DMS153 treated with DMSO at 0.1 percent for 48 hours (cell line): ENCODE measurements around the gene CCDC102A.
"Not testable (repeated sequence)": the region's sequence is repeated elsewhere in the genome, so short reads cannot be mapped to it uniquely, and the experiment has no call there.

Experiments used
- DNase-seq: peaks from one replicate; lab custom pipeline; 2025; ENCODE audit not compliant: unreplicated experiment; lab: John Stamatoyannopoulos, UW

The CCDC102A gene

DNA sequence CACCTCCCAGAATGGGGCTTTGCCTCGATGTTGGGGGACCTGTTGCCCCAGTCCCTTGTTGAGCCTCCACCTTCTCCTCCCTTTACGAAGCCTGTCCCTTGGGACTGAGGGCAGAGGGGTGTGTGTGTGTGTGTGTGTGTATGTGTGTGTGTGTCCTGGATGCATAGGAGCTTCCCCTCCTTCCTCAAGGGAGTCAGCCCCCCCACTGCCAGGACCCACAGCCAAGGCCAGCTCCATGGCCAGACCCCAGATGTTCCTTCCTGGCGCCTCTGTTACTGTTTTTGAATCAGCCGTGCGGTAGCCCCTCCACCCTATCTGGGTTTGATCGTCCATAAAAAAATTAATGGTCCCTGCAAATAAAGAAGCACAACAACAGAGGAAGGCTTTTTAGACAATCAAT lies 32.4 kb downstream of the CCDC102A start:
- DNase-seq = no peak

DNA sequence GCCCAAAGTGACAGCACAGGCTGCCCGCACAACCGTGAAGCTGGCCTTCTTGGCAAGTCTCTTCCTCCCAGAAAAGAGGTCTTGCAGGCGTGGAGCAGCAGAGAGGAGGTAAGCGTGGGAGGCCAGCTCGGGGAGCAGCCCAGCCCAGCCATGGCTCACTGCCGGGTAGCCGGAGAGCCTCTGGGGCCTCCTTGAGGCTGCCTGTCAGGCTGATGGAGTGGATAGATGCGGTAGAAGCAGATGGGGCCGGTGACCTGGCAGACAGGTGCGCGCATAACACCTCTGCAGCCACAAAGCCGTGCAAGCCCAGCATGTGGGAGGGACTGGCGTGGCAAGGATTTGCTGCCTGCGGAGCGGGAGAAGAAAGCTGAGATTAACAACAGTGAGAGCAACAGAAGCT lies 33.0 kb downstream of the CCDC102A start:
- DNase-seq = peak; percentile 62

DNA sequence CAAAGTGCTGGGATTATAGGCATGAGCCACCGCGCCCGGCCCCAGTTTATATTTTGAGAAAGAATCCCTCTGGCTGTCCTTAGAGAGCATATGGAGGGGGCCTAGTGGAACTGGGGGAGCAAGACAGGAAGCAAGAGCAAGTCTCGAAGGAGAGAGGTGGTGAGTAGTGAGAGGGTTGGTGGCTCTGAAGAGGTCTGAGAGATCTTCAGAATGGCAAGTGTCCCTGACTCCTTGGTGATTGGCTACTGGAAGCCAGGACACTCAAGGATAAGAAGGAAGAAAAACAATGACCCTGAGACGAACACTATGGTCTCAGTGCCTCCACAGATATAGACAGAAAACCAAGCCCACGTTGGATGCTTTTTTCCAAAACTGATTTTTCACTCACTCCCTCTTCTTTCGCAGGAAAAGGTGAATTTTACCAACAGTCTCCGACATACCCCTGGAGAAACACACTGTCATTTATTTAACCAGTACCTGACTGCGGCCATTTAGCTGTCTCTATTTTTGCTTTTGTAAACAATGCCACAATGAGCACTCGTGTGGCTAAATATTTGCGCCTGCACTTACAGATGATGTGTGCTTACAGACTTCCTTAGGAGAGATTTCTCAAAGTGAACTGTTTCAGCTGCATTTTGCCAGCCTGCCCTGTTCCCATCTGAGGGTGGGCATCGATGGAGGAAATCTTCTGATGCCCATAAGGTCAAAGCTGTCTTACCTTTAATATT lies 34.2 kb downstream of the CCDC102A start:
- DNase-seq = peak; percentile 30

GRCh38 chr16:57501492-57501891 lies 34.9 kb downstream of the CCDC102A start:
- no peak for DNase-seq

GRCh38 chr16:57500578-57501111 lies 35.7 kb downstream of the CCDC102A start:
- DNase-seq = no peak

GRCh38 chr16:57499941-57500340 lies 36.4 kb downstream of the CCDC102A start:
- DNase-seq = not testable (repeated sequence)

GRCh38 chr16:57498031-57498430 lies 38.3 kb downstream of the CCDC102A start:
- DNase-seq = no peak

GRCh38 chr16:57497121-57497520 lies 39.2 kb downstream of the CCDC102A start:
- DNase-seq = no peak

DNA sequence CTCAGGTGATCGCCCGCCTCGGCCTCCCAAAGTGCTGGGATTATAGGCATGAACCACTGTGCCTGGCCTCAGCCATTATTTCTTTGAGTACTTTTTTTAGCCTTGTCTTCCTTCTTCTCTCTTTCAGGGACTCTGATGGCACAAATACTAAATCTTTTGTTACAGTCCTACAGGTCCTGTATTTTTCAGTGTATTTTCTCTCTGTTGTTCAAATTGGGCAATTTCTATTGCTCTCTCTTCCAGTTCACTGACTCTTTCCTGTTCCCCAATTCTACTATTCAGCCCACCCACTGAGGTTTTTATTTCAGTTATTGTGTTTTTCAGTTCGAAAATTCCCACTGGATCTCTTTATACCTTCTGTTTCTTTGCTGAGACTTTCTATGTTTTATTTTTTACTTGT lies 42.6 kb downstream of the CCDC102A start:
- DNase-seq = no peak

- no peak for DNase-seq
Measured at GRCh38 chr16:57489229-57489628, 47.1 kb downstream of the CCDC102A start.

DNA sequence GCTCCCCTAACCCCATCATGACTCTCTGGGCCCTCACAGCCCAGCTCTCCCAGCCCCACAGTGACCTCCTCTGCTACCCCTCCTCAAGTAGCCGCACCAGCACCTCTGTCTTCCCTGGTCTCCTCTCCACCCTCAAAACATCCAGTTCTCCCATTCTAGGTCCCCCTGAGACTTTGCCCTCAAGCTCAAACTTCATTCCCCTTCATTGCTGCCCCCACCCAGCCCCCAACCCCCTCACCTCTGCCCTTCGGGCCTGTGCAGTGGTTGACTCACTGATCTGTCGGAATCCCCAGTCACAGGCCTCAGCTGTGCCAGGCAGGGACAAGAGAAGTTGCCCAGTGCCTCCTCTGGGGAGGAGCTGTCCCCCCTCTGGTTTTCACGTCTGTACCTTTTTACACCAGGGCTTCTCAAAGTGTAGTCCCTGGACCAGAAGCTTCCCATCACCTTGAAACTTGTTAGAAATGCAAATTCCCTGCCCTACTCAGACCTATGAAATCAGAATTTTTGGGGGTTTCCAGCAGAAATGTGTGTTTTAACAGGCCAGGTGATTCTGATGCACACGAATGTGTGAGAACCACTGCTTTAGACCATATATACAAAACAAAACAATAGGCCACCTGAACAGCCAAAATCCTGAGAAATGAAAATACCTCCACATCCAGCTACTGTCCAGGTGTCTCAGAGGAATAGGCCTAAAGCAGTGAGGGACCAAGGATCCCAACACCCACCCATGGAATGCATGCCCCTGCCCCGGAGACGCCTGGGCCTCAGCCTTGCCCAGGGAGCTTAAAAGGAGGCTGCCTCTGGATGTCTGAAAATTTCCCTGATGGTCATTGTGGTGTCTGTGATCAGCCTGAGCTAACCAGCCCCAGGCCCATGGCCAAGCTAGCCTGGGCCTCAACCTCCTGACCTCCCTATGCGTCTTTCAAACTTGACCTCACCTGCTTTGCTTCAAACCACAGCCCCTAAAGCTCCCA lies 49.2 kb downstream of the CCDC102A start:
- DNase-seq = no peak

- DNase-seq = peak; percentile 45
Measured at GRCh38 chr16:57485916-57486857, 50.2 kb downstream of the CCDC102A start, which contains the start of gene DOK4. DOK4 (minus strand) TSS chr16:57486493; CDS start chr16:57479507, 6,986 bp downstream.

DNA sequence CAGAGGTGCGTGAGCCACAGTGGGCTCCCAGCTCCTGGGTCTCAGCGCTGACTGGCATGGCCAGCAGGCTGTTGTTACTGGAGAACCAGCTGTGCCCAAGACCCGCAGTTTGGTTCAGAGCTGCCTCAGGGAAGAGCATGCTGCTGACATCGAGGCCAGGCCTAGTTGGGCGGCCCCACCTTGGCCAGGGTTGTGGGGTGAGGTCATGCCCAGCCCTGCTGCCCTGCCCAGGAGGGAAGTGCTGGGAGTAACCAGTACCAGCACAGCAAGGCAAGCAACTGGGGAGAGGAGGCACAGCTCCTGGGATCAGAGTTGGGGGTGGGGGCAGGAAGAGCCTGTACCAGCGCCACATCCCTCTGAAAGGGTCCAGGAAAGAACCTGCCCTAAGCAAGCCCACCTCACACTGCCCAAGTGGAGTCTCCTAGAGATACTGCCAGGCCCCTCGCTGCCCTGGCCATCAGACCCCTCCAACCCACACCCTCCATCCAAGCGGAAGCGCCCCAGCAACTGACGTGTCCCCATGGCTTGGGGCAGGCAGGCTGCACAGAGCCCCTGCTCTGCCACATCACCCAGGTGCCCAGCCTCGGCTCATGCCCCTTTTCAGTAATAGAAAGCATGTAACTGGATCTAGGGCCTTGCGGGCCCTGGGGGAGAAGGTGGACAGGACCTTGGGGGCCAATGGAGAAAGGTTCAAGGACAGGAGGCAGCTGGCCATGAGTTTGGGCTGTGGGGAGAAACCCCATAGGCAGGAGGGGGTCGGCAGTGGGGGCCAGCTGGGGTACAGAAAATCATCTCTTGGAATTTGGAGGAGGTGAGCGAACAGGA lies 51.1 kb downstream of the CCDC102A start:
- no peak for DNase-seq

- DNase-seq = no peak
Measured at GRCh38 chr16:57484515-57485005, 51.8 kb downstream of the CCDC102A start.

- DNase-seq = no peak
Measured at GRCh38 chr16:57483725-57484514, 52.5 kb downstream of the CCDC102A start.

- DNase-seq = no peak
Measured at GRCh38 chr16:57482845-57483545, 53.4 kb downstream of the CCDC102A start.

- DNase-seq = no peak
Measured at GRCh38 chr16:57481421-57481820, 55.0 kb downstream of the CCDC102A start.

- DNase-seq = no peak
Measured at GRCh38 chr16:57480754-57481230, 55.6 kb downstream of the CCDC102A start.
